ENCODE measurements around the gene AGAP5. TPM values are rescaled to one million over a fixed set of nuclear protein-coding genes. Genes with fewer than 3 reads are reported as not detected.
"Not testable (repeated sequence)": the region's sequence is repeated elsewhere in the genome, so short reads cannot be mapped to it uniquely, and the experiment has no call there.

The AGAP5 gene
- total RNA-seq, 2 experiments from 2014 or later, result 7.1 to 10.3 TPM

GRCh38 chr10:73674546-73674945 lies 23.4 kb downstream of the AGAP5 start:
- CTCF ChIA-PET; H3K4me3 Mint-ChIP-seq; ATAC-seq; DNase-seq; H3K27ac Mint-ChIP-seq; H3K9me3 Mint-ChIP-seq (ENCODE audit: low read depth); POLR2A ChIA-PET; H3K4me1 Mint-ChIP-seq; intact Hi-C loops (cut with DNase I, micrococcal nuclease); H3K27me3 Mint-ChIP-seq; H3K36me3 Mint-ChIP-seq (ENCODE audit: low read depth): not testable (repeated sequence)

GRCh38 chr10:73668378-73668777 lies 29.5 kb downstream of the AGAP5 start:
- H3K9me3 Mint-ChIP-seq (ENCODE audit: low read depth); ATAC-seq; H3K4me1 Mint-ChIP-seq; H3K4me3 Mint-ChIP-seq; DNase-seq; intact Hi-C loops (cut with DNase I, micrococcal nuclease); H3K36me3 Mint-ChIP-seq (ENCODE audit: low read depth); POLR2A ChIA-PET; CTCF ChIA-PET; H3K27me3 Mint-ChIP-seq; H3K27ac Mint-ChIP-seq: not testable (repeated sequence)

GRCh38 chr10:73666153-73666809 lies 31.6 kb downstream of the AGAP5 start:
- H3K4me1 Mint-ChIP-seq; POLR2A ChIA-PET; H3K9me3 Mint-ChIP-seq (ENCODE audit: low read depth); H3K27ac Mint-ChIP-seq; CTCF ChIA-PET; H3K27me3 Mint-ChIP-seq; H3K4me3 Mint-ChIP-seq; DNase-seq; H3K36me3 Mint-ChIP-seq (ENCODE audit: low read depth); ATAC-seq; intact Hi-C loops (cut with DNase I, micrococcal nuclease): not testable (repeated sequence)

GRCh38 chr10:73665581-73665980 lies 32.3 kb downstream of the AGAP5 start:
- H3K4me3 Mint-ChIP-seq; H3K36me3 Mint-ChIP-seq (ENCODE audit: low read depth); H3K4me1 Mint-ChIP-seq; H3K27ac Mint-ChIP-seq; ATAC-seq; CTCF ChIA-PET; H3K9me3 Mint-ChIP-seq (ENCODE audit: low read depth); intact Hi-C loops (cut with DNase I, micrococcal nuclease); POLR2A ChIA-PET; H3K27me3 Mint-ChIP-seq; DNase-seq: not testable (repeated sequence)

- H3K9me3 Mint-ChIP-seq (ENCODE audit: low read depth); CTCF ChIA-PET; H3K27ac Mint-ChIP-seq; H3K27me3 Mint-ChIP-seq; DNase-seq; H3K36me3 Mint-ChIP-seq (ENCODE audit: low read depth); H3K4me1 Mint-ChIP-seq; ATAC-seq; H3K4me3 Mint-ChIP-seq; POLR2A ChIA-PET; intact Hi-C loops (cut with DNase I, micrococcal nuclease): not testable (repeated sequence)
Observed at GRCh38 chr10:73664156-73665040, 33.5 kb downstream of the AGAP5 start.

- H3K27me3 Mint-ChIP-seq; H3K27ac Mint-ChIP-seq; ATAC-seq; H3K9me3 Mint-ChIP-seq (ENCODE audit: low read depth); H3K36me3 Mint-ChIP-seq (ENCODE audit: low read depth); DNase-seq; intact Hi-C loops (cut with DNase I, micrococcal nuclease); H3K4me3 Mint-ChIP-seq; POLR2A ChIA-PET; CTCF ChIA-PET; H3K4me1 Mint-ChIP-seq: not testable (repeated sequence)
Observed at GRCh38 chr10:73663621-73664020, 34.3 kb downstream of the AGAP5 start.

GRCh38 chr10:73662705-73663104 lies 35.2 kb downstream of the AGAP5 start:
- intact Hi-C loops (cut with DNase I, micrococcal nuclease); H3K9me3 Mint-ChIP-seq (ENCODE audit: low read depth); H3K27me3 Mint-ChIP-seq; POLR2A ChIA-PET; H3K27ac Mint-ChIP-seq; H3K4me1 Mint-ChIP-seq; H3K4me3 Mint-ChIP-seq; H3K36me3 Mint-ChIP-seq (ENCODE audit: low read depth); ATAC-seq; CTCF ChIA-PET; DNase-seq: not testable (repeated sequence)

GRCh38 chr10:73655990-73656298 lies 42.0 kb downstream of the AGAP5 start, which contains the start of gene SYNPO2L:
TSS of gene SYNPO2L (minus strand) at chr10:73656029. CDS start at chr10:73655922, 107 bp downstream.
- POLR2A ChIA-PET, result no interaction called here
- no peak for DNase-seq
- Mint-ChIP-seq H3K27me3 (no peaks in the 10 kb centered on the region), H3K4me1 (no peaks in the 10 kb centered on the region), H3K4me3 (no peak within 1 kb of the TSS), H3K36me3 (ENCODE audit: low read depth) (no peaks in the 10 kb centered on the region), H3K9me3 (ENCODE audit: low read depth) (no peaks in the 10 kb centered on the region), H3K27ac (no peak within 1 kb of the TSS)
- CTCF ChIA-PET, result interaction anchor here (0.8 to 1.2 kb wide), 2 partner anchors 11 to 12 kb away, joined by 4 read pairs; no protein-coding TSS in a partner anchor
- ATAC-seq, result no peak
- intact Hi-C loops (cut with DNase I, micrococcal nuclease), result no loop called here

GRCh38 chr10:73655257-73655989 lies 42.5 kb downstream of the AGAP5 start:
- no peaks in the 10 kb centered on the region for H3K9me3 Mint-ChIP-seq (ENCODE audit: low read depth)
- no peak for DNase-seq
- no peak for ATAC-seq
- H3K27ac Mint-ChIP-seq, result no peak overlapping the region
- intact Hi-C loops (cut with DNase I, micrococcal nuclease), result no loop called here
- no peak overlapping the region for H3K4me3 Mint-ChIP-seq
- H3K4me1 Mint-ChIP-seq, result peaks cover 2% of the 10 kb centered on the region
- no peaks in the 10 kb centered on the region for H3K36me3 Mint-ChIP-seq (ENCODE audit: low read depth)
- ChIA-PET CTCF (interaction anchor here (0.8 to 1.2 kb wide), 2 partner anchors 10 to 12 kb away, joined by 4 read pairs; no protein-coding TSS in a partner anchor), POLR2A (no interaction called here)
- H3K27me3 Mint-ChIP-seq, result no peaks in the 10 kb centered on the region

- intact Hi-C loops (cut with DNase I, micrococcal nuclease), result no loop called here
- no peak overlapping the region for H3K27ac Mint-ChIP-seq
- no peak overlapping the region for H3K4me3 Mint-ChIP-seq
- H3K4me1 Mint-ChIP-seq, result peaks cover 2% of the 10 kb centered on the region
- CTCF ChIA-PET, result interaction anchor here (0.9 kb wide), 1 partner anchor 20 kb away, joined by 4 read pairs; no protein-coding TSS in a partner anchor
- no peaks in the 10 kb centered on the region for H3K36me3 Mint-ChIP-seq (ENCODE audit: low read depth)
- no peak for ATAC-seq
- H3K27me3 Mint-ChIP-seq, result no peaks in the 10 kb centered on the region
- POLR2A ChIA-PET, result no interaction called here
- no peak for DNase-seq
- H3K9me3 Mint-ChIP-seq (ENCODE audit: low read depth), result no peaks in the 10 kb centered on the region
Observed at GRCh38 chr10:73653701-73654100, 44.2 kb downstream of the AGAP5 start.

GRCh38 chr10:73653195-73653594 lies 44.7 kb downstream of the AGAP5 start:
- ATAC-seq, result no peak
- Mint-ChIP-seq H3K4me3 (no peak overlapping the region), H3K9me3 (ENCODE audit: low read depth) (no peaks in the 10 kb centered on the region), H3K27ac (no peak overlapping the region), H3K27me3 (no peaks in the 10 kb centered on the region), H3K36me3 (ENCODE audit: low read depth) (no peaks in the 10 kb centered on the region), H3K4me1 (peaks cover 2% of the 10 kb centered on the region)
- POLR2A ChIA-PET, result no interaction called here
- CTCF ChIA-PET, result interaction anchor here (0.6 to 0.9 kb wide), 2 partner anchors 20 to 1331 kb away, joined by 3 to 4 read pairs; no protein-coding TSS in a partner anchor
- no peak for DNase-seq
- intact Hi-C loops (cut with DNase I, micrococcal nuclease), result no loop called here

All from activated CD4-positive, alpha-beta T cell treated with anti-CD3 and anti-CD28 coated beads for 36 hours (primary cell).